CD4-positive, alpha-beta T cell treated with Interleukin-6 for 4 hours (primary cell): ENCODE results near the gene OR14A2.
"Not testable (repeated sequence)": the region's sequence is repeated elsewhere in the genome, so short reads cannot be mapped to it uniquely, and the experiment has no call there.

Experiments
- DNase-seq: peaks from one replicate; pipeline ENCODE4 v3.0.0-alpha.2; 2020; ENCODE audit warnings: mixed read lengths

OR14A2 gene

DNA sequence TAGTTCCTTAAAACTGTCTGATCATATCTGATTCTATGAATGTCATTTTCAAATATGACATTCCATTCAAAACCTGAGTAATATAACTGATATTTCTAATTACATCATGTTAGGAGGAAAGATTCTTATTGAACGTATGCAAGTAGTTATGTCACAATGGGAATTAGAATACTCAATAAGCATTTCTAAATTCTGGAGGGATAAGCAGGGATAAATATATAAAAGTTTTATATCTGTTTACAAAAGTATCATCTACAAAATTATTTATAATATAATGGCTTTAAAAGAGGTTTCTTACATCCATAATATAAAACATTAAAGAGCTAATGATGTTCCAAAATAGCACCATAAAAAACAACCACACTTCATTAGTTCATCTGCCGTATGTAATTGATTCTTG lies at the start of gene OR14A2:
TSS of gene OR14A2 (minus strand) at position 101 of the 400 bp plus-strand sequence.
- DNase-seq: no peak

DNA sequence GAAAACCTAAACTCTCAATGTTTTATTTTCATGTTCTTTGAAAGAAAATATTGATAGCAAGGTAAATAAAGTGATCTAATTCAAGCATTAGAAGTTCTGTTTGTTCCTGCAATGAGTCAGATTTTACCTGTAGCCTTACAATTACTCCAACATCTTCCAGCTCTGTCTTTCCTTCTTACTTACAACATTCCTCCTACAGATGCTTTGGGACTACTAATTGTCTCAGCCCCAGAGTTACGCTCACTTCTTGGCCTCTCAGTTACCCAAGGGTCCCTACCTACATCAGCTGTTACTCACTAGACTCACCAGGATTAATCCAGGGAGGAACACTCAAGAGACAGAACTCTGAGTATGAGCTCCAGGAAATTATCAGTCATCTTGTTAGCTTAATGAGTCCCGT lies 49.6 kb upstream of the OR14A2 start:
- no peak for DNase-seq

DNA sequence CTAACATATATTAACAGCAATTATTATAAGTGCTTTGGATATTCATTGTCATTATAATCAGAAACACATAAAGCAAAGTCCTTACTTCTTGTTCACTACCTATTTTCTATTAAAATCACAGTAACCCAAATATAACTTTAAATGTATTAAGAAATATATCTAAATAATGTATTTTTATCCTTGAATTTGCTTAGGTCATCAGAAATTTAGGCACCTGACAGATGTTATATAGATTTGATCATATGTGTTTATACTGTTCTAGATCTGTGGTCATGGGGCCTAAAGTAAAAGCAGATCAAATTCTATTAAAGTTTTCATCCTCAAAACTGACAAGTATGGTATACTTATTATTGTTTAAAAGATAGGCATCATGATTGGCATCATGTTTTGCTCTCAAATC lies 21.7 kb upstream of the OR14A2 start:
- no peak for DNase-seq

DNA sequence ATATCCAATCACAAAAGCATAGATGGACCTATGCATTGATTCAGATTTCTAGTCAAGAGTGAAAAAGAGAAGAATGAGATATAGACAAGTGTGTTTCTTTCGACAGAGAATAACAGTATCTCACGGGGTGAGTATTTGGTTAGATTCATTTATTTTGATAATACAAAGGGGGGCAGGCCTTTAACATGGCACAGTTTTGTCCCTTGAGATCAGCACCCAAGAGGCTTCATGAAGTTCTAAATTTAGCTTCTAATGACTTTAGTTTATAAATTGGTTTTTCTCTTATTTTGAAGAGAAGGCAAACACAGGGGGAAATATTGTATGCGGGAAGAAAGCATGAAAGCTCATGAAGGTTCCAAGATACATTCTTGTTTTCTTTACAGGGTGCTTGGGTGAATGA lies 12.5 kb upstream of the OR14A2 start, which contains the start of gene OR1C1:
TSS of gene OR1C1 (minus strand) at position 101 of the 400 bp plus-strand sequence. CDS start 2,150 bp downstream, outside the sequence.
- no peak for DNase-seq

DNA sequence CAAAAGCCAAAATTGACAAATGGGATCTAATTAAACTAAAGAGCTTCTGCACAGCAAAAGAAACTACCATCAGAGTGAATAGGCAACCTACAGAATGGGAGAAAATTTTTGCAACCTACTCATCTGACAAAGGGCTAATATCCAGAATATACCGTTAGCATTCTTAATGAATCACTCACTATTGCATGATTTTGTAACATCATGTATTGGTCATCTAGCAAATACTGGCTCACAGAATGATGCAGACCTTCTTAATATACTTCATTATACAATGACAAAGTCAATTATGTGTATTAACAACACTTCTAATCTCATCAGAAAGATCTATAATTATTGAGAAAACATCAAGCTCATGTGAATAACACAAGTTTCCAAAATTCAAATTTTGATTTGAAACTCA lies 6.4 kb upstream of the OR14A2 start:
- DNase-seq: not testable (repeated sequence)

DNA sequence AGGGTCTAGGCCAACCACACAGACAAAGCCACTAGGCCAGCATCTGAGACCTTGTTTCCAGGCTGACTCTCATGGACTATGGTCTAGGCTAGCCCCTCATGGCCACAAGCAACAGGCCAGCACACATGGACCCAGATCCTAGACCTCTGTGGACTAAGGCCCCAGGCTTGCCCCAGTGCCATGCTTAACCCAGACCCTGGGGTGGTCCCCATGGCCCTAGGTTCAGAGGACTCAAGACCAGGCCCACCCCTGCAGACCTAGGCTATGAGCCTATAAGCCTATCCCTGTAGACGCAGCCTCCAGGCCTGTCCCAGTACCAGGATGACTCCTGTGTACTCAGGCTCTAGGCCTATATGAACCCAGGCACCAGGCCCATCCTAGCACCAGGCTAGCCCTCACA lies 1.9 kb upstream of the OR14A2 start:
- no peak for DNase-seq

DNA sequence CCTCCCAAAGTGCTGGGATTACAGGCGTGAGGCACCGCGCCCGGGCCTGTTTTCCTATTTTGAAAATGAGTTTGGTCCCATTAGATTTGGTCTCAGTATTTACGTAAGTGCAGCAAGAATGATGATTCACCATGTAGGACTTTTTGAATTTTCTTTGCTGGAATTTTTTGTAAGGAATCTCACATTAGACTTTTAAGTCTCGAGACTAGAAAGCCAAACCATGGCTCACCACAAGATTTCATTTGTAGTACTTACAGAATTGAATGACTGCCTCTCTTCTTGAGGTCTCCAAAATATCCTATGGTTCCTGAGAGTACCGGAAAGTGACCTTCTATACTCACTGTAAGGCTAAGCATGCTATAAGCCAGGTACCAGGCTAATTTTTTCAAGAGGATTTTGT lies 325 bp downstream of the OR14A2 start:
- DNase-seq: no peak

DNA sequence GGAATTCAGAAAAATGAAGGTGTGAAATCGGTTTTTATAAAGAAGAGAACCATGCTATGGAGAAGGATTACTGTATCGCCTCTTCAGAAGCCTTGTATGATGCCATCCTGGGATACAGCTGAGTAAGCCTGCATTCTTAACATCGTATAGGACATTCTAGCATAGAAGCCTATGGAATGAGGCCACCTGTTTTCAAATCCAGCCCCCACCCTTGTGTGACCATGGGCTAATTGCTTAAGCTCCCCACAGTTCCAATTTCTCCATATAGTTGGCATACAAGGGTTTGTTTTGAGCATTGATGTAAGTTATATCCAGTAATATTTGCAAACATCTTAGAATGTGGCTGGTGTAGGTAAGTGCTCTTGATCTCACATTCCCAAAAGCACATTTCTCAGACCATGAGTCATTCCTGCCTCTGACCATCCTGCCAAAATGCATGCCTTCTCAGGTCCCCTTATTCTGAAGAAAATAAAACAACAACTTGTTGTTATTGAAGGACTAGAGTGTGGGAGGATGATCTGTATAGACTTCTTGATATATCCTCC lies 1.5 kb downstream of the OR14A2 start:
- no peak for DNase-seq

DNA sequence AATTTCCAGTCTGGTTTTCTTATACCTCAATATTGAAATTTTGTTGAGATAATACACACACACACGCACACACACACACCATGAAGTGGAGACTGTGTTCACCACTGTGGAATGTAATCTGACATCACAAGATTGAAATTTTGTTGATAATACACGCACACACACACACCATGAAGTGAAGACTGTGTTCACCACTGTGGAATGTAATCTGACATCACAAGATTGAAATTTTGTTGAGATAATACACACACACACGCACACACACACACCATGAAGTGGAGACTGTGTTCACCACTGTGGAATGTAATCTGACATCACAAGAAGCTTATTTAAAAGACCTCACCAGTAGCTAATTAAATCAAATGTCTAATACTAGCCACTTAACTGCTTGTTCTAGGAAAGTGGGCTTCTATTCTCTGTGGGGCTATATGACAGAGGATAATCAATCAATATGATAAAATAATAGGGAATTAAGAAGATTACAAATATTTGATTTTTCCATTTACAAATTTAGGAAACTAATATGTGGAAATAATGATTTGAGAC lies 5.7 kb downstream of the OR14A2 start:
- not testable (repeated sequence) for DNase-seq

DNA sequence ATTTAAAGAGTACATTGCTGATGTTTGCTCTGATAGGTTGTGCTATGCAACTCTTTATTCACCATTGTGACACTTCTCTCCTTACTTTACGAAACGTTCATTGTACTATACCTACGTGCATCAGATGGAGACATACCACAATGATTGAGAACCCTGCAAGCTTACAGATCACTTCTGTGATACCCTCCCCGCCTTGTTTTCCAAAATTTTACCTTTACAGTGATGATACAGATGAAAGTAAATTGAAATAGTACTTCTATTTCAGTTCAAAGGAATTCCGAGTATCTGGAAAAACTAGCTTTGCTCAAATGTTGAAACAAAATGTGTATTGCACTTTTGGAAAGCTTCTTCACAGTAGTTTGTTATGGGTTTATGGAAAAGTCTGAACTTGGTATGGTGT lies 6.2 kb downstream of the OR14A2 start:
- no peak for DNase-seq

DNA sequence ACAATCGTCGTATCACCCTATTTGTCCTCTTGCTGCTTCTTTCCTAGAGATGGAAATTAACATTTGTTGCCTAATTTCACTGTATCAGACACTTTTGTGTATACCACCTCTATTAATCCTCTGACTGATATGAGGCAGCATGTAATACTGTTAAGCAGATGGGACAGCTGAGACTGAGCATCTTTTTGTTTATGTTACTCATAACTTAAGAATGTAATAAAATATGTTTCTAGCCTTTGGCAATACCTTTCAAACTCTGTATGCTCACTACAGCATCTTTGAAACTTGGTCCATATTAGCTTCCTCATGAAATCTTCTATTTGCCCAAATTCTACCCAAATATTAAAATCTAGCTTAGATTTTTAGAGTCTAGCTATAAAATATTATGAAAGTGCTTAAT lies 7.2 kb downstream of the OR14A2 start:
- DNase-seq: no peak

DNA sequence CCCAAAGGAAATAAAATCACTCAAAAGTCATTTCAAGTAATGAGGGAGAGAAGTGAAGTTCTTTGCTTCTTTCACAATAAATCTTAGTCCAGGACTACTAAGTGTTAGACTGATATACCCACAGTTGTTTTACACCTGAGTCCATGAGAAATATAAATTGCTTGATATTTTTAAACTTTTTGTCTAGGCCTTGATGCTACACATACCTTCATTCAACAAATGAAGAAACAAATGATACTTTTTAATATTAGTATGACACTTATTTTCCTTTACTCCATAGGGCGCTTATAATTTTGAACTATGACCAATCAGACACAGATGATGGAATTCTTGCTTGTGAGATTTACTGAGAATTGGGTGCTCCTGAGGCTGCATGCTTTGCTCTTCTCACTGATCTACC lies 9.6 kb downstream of the OR14A2 start, which contains the start of gene OR14K1:
TSS of gene OR14K1 (plus strand) at position 301 of the 400 bp plus-strand sequence. CDS start at position 301, 0 bp downstream.
- no peak for DNase-seq

DNA sequence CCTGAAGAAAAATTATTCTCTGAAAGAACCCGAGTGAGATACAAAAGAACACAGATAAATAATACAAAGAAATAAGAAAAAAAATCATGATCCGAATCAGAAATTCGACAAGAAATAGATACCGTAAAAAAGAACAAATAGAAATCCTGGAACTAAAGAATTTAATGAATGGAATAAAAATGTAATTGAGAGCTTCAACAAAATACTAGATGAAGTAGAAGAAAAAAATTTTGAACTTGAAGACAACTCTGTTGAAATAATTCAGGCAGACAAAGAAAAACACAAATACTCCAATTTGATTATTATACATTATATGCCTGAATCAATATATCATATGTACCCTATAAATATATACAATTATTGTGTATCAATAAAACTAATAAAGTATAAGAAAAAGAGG lies 26.7 kb downstream of the OR14A2 start:
- DNase-seq: no peak

DNA sequence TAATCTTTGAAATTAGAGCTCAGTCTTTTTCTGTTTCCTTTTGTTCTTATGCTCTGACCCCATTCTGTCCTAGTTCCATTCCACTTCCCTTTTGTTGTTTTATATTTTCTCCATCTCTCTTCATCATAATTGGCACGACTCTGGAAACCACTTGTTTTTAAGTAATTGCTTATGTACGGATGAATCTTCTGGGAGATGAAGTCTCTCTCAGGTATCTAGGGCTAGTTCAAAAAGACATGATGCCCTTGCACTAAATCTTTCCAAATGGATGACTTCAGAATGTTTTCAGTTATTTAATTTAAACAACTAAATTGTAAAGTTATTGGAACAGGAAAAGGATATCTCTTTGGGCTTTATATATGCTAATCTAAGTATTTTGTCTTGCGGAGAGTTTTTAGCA lies 31.4 kb downstream of the OR14A2 start, which contains the start of gene OR6F1:
TSS of gene OR6F1 (minus strand) at position 101 of the 400 bp plus-strand sequence. CDS start 3,891 bp downstream, outside the sequence.
- DNase-seq: no peak

DNA sequence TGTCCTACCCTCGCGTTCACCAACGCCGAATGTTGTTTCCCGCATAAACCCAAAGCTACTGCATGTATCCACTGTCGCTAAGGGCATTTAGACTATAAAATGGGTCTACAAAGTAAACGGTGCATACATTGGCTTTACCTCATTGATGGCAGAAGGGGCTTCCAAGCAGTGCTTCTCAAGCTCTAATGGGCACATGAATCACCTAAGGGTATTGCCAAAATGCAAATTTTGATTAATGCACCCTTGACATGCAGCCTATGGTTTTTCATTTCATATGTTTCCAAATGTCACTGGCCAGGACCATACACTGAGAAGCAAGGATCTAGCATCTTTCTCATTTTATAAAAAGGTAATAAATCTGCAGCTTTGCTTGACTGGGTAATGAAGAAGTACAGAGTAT lies 34.2 kb downstream of the OR14A2 start:
- no peak for DNase-seq

DNA sequence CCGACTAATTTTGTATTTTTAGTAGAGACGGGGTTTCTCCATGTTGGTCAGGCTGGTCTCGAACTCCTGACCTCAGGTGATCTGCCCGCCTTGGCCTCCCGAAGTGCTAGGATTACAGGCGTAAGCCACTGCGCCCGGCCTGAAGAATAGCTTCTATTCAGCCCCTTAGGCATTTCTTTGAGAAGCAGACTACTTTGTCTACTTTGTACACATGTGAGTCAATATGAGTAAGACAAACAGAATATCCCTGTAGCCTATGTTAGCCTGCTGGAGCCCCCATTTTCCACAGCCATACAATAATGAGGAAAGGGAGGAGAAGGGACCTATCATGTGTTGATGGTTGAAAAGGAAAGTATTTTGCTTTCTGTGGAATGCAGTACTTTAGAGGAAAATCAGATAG lies 37.3 kb downstream of the OR14A2 start:
- not testable (repeated sequence) for DNase-seq

DNA sequence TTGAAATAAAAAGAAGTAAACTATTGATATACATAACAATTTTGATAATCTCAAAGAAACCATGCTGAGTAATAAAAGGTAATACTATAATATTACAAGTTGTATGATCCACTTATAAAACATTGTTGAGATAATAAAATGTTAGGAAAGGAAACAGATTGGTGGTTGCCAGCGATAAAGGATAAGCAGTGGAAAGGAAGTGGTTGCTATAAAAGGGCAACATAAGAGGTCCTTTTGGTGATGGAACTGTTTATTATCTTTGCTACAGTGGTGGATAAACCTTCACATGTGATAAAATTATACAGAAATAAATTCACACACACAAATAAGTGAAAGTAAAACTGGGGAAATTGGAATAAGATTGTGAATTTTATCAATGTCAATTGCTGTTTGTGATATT lies 46.6 kb downstream of the OR14A2 start:
- no peak for DNase-seq

DNA sequence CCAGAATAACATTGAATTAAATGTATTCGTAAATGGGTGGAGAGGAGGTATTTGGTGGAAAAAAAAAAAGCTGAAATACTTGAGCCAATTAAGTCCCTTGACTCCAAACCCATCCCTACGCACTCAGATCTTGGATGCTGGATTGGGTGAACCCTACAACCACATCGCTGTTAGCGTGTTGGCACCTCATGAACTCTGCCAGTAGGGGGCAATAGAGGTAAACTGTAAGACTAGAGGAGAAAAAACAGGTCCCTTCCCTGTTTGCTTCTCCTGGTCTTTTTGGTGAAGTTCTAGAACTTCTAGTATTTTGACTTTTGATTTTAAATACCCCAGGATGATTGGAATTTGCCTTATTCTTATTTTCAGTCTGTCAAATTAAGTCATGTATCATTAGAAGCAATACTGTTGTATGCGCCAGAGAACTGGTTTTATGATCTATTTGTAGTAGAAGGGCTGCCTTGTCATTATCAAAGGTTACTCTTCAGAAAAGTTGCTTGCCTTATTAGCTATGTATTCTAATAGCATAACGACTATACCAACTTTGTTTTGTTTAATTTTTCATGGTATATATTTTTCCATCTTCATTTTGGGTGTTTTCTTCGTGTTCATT lies 66.5 kb downstream of the OR14A2 start:
- peak; percentile 7 for DNase-seq

DNA sequence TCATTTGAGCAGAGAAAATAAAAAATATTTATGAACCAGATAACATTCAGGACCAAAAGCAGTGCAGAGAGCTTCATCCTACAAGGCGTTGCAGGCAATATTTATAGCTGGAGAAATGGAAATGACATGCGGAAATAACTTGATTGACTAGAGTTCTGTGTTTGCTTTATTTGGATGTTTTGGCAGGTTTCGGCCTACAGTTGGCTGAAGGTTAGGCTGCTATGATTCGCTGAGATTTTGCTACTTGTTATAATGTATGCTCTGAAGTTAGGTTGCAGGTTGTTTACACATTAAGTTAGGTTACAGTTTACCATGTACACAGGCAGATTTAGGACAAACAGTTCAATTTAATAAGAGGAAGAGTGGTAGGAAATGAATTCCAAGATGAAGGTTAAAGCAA lies 67.8 kb downstream of the OR14A2 start:
- DNase-seq: no peak

DNA sequence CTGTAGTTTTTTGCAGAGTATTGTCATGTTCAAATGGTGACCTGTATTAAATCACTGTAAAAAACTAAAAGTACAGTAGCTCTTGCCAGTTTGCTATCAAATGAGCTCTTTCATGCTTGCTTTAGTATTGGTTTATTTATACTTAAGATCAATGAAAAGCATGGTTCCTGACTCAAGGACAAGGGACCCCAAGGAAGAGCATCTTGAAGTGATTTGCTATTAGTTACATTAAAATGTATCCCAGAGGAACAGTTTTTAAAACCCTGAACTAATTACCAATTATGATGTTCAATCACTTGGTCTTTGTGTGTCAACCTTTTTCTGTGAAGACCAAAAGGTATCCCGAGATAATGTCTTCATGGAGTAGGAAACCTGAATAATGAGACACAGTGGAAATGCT lies 68.3 kb downstream of the OR14A2 start, which contains the start of gene OR13G1:
TSS of gene OR13G1 (minus strand) at position 101 of the 400 bp plus-strand sequence. CDS start 6,698 bp downstream, outside the sequence.
- DNase-seq: no peak
